Breast epithelium (tissue), 4 donors: ENCODE measurements around the gene INPP5K. TPM values are rescaled to one million over a fixed set of nuclear protein-coding genes. Genes with fewer than 3 reads are reported as not detected.
"Not testable (repeated sequence)": the region's sequence is repeated elsewhere in the genome, so short reads cannot be mapped to it uniquely, and the experiment has no call there.

Source experiments
- DNase-seq, 2 donors: peaks; one replicate each; pipeline ENCODE4 v3.0.0-alpha.2; 2019; ENCODE audit warnings: low spot score in 2 of 2
- H3K27ac ChIP-seq, 2 donors: fragments of 200-600 bp; sonication (generic) in 1 of 2; one replicate each; pipeline ENCODE4 v1.5.1; 2016 to 2019; ENCODE audit warnings: mild to moderate bottlenecking in 1 of 2
- H3K27me3 ChIP-seq, 2 donors: fragments of 200-600 bp; sonication (generic) in 1 of 2; one replicate each; pipeline versions ENCODE4 v1.5.1 to v1.6.0; 2017 to 2019; ENCODE audit warnings: control low read depth in 1 of 2, mild to moderate bottlenecking in 1 of 2
- H3K36me3 ChIP-seq: fragments of 200-600 bp; one replicate; pipeline ENCODE4 v1.5.1; 2019
- H3K4me1 ChIP-seq, 2 donors: fragments of 200-600 bp; sonication (generic); one replicate each; pipeline ENCODE4 v1.5.1; 2016 to 2019; ENCODE audit warnings: control low read depth in 1 of 2
- H3K4me3 ChIP-seq, 3 donors: fragments of 200-600 bp; sonication (generic); 1 replicate in 2 of 3; 2 replicates in 1 of 3; pipeline ENCODE4 v1.5.1; 2016 to 2019; ENCODE audit warnings: mild to moderate bottlenecking in 3 of 3, moderate library complexity in 2 of 3
- H3K9me3 ChIP-seq, 2 donors: fragments of 200-600 bp; sonication (generic) in 1 of 2; one replicate each; pipeline ENCODE4 v1.5.1; 2016 to 2019; ENCODE audit warnings: control low read depth in 1 of 2
- CTCF ChIP-seq, 3 donors: fragments of 450-650 bp; IDR thresholded peaks; one replicate each; pipeline ENCODE4 v1.5.1; 2016 to 2017; ENCODE audit warnings: antibody characterized with exemption in 3 of 3, mild to moderate bottlenecking in 3 of 3, moderate library complexity in 3 of 3
- POLR2A ChIP-seq: fragments of 450-650 bp; IDR thresholded peaks from one replicate; pipeline ENCODE4 v1.6.1; 2016; ENCODE audit warnings: antibody characterized with exemption, mild to moderate bottlenecking, moderate library complexity
- POLR2AphosphoS5 ChIP-seq, 3 donors: sonication (generic); formaldehyde crosslinking; IDR thresholded peaks; one replicate each; pipeline ENCODE4 v1.6.1; 2017; ENCODE audit warnings: antibody characterized with exemption in 3 of 3
- intact Hi-C: fragments of 100-400 bp; cut with DNase I; formaldehyde crosslinking; loops from one replicate; pipeline ENCODE4 v1.15.1; 2023; ENCODE audit warnings: low total_unique reads
- total RNA-seq, 3 donors: library from RNA; depleted of rRNA; stranded (reverse); fragments of >200 nt; gene quantifications; one replicate each; pipeline ENCODE4 v1.1.0, GENCODE V29; 2016

Gene INPP5K
- total RNA-seq: 100 to 1,000 TPM in 1 of 3 donors, 10 to 100 TPM in 2; 75.2 to 177 (median 88.8) TPM

DNA sequence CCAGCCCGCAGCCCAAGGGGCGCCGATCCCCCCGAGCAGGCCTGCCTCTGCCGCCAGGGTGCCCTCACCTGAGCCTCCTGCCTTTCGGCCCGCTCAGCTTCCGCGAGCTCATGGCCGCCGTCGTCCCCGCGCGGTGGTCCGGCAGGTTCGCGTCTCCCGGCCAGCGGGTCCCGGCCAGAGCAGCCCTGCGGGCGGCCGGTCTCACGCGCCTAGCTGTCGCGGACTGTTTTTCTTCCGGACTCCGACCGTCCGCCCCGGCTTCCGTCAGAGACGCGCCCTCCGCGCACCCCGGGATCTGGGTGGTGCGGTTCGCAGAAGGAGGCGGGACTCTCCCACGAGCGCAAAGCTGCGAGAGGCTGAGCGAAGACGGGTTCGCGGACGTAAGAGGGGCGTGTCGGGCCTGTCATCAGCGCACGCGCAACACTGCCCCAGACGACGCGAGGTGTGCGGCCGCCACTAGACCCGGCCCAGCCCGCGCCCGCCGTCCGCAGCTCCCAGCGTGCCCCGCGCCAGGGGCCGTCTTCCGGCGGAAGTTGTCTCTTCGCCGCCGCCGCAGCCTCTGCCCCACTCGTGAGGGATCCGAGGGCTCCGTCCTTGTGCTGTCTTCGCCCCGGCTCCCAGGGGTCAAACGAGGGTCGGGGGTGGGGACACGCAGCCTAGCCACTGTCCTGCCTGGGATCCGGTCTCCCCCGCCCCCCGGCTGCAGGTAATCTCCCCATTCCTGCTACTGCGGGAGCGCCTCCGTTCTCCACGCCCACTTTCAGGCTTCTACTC lies at the start of gene INPP5K:
INPP5K (minus strand) TSS at position 225 of the 774 bp plus-strand sequence; CDS start at position 112, 113 bp downstream.
- no peaks in the 10 kb centered on the region for H3K27me3 ChIP-seq
- H3K4me1 ChIP-seq: peaks cover 0 to 13% of the 10 kb centered on the region in 2 donors
- DNase-seq: peak; percentile 98
- no peaks in the 10 kb centered on the region for H3K9me3 ChIP-seq
- peak within 1 kb of the TSS; percentile 91 to 97 for H3K27ac ChIP-seq
- intact Hi-C loops: loop anchor here (10.0 kb wide), 2 partner anchors 152 to 242 kb away; partner anchors contain the start of genes BHLHA9 and TRARG1
- no peaks in the 10 kb centered on the region for H3K36me3 ChIP-seq
- peak; percentile 17 to 26 (median 20) for TF ChIP-seq CTCF (IDR thresholded peaks at IDR 0.05)
- TF ChIP-seq POLR2A: no peak
- peak; percentile 26 to 79 (median 72) for TF ChIP-seq POLR2AphosphoS5 (IDR thresholded peaks at IDR 0.05)
- peak within 1 kb of the TSS; percentile 92 to 95 (median 93) for H3K4me3 ChIP-seq

DNA sequence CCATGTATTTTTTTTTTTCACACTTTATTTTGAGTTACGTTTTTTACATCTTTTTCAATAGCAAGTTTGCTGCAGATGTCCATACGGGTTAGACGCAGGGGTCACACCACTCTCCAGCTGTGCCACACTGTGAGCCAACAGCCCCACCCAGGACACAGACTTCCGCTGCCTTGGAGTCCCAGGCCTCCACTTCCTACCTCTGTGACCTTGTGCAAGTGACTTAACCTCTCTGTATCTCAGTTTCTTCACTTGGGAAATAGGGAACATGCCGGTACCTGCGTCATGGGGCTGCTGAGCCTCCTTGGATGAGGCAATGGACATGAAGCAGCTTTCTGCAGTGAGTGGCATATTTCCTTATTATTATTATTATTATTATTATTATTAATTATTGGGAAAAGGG lies 49.5 kb upstream of the INPP5K start:
- no peaks in the 10 kb centered on the region for H3K9me3 ChIP-seq
- intact Hi-C loops: no loop called here
- no peak for TF ChIP-seq POLR2A
- no peak for TF ChIP-seq CTCF (IDR thresholded peaks at IDR 0.05)
- no peak for TF ChIP-seq POLR2AphosphoS5 (IDR thresholded peaks at IDR 0.05)
- no peaks in the 10 kb centered on the region for H3K27me3 ChIP-seq
- no peaks in the 10 kb centered on the region for H3K36me3 ChIP-seq
- no peak overlapping the region for H3K27ac ChIP-seq
- no peak for DNase-seq
- H3K4me3 ChIP-seq: no peak overlapping the region
- peaks cover 0 to 3% of the 10 kb centered on the region in 2 donors for H3K4me1 ChIP-seq

DNA sequence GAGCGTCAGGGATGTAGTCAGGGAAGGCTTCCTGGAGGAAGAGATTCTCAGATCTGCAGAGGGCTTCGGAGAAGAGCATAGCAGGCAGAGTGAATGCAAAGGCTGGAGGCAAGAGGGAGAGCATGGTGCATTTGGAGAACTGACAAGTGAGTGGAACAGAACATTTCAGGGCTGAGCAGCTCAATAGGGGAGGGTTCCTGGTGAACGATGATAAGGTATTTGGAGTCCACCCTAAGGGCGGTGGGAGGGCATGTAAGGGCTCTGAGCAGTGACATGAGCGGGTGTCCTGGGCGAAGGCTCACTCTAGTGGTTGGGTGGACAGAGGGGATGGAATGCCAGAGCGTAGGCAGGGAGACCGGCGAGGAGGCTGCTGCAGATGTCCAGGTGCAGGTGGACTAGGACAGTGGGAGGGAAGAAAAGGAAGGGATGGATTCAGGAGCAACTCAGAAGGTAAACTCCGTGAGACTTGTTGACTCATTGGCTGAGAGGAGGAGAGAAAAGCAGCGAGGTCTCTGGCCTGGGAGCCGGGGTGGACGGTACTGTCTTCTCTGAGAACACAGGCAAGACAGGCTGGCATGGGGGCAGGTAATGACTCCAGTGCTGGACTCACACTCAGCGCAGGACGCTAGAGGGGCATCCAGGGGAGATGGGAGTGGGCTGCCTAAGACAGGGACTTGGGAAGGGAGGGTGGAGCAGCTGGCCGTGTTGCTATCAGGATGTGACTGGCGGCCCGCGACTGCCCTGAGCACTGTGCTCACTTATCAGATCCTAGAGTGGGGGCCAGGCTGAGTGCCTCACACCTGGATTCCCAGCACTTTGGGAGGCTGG lies 47.6 kb upstream of the INPP5K start:
- Histone ChIP-seq H3K27me3 (no peaks in the 10 kb centered on the region), H3K36me3 (no peaks in the 10 kb centered on the region), H3K4me3 (no peak overlapping the region), H3K9me3 (no peaks in the 10 kb centered on the region), H3K4me1 (peaks cover 0 to 7% of the 10 kb centered on the region in 2 donors), H3K27ac (no peak overlapping the region)
- intact Hi-C loops: no loop called here
- no peak for DNase-seq
- no peak for TF ChIP-seq POLR2A
- no peak for TF ChIP-seq CTCF (IDR thresholded peaks at IDR 0.05)
- no peak for TF ChIP-seq POLR2AphosphoS5 (IDR thresholded peaks at IDR 0.05)

- intact Hi-C loops, H3K9me3 ChIP-seq, H3K36me3 ChIP-seq, H3K27ac ChIP-seq, DNase-seq, H3K4me1 ChIP-seq, H3K27me3 ChIP-seq: not testable (repeated sequence)
- H3K4me3 ChIP-seq: peak overlapping the region in 2 of 3 donors; percentile 92 to 94
These were observed 47.0 kb upstream of the INPP5K start for GRCh38 chr17:1563471-1563785.

- intact Hi-C loops: no loop called here
- peak in 1 of 2 donors; percentile 32 for DNase-seq
These were observed 45.8 kb upstream of the INPP5K start for GRCh38 chr17:1562176-1562643.

More at GRCh38 chr17:1562176-1562643, 45.8 kb upstream of the INPP5K start:
- no peak for TF ChIP-seq POLR2A
- TF ChIP-seq POLR2AphosphoS5 (IDR thresholded peaks at IDR 0.05): no peak
- no peak for TF ChIP-seq CTCF (IDR thresholded peaks at IDR 0.05)
- H3K36me3 ChIP-seq: no peaks in the 10 kb centered on the region
- H3K4me3 ChIP-seq: peak overlapping the region; percentile 86 to 94 (median 92)
- no peaks in the 10 kb centered on the region for H3K9me3 ChIP-seq
- H3K27ac ChIP-seq: peak overlapping the region; percentile 90 to 96
- no peaks in the 10 kb centered on the region for H3K27me3 ChIP-seq
- peaks cover 0 to 7% of the 10 kb centered on the region in 2 donors for H3K4me1 ChIP-seq
